ES-I3 (cell line): Measurements from ENCODE around the gene MLC1.

Source experiments
- H3K36me3 ChIP-seq: 2 replicates; pipeline ENCODE4 v1.6.1; 2013; ENCODE audit warnings: mild to moderate bottlenecking, low read length, control low read depth, moderate library complexity; ENCODE audit not compliant: insufficient read depth
- H3K4me1 ChIP-seq: 2 replicates; pipeline ENCODE4 v1.6.1; 2013; ENCODE audit warnings: mild to moderate bottlenecking, control low read depth, low read length; ENCODE audit not compliant: insufficient read depth
- H3K9ac ChIP-seq: 2 replicates; pipeline ENCODE4 v1.6.1; 2013; ENCODE audit warnings: low read depth, mild to moderate bottlenecking, low read length, moderate library complexity
- H3K9me3 ChIP-seq: 2 replicates; pipeline ENCODE4 v1.6.1; 2013; ENCODE audit warnings: mild to moderate bottlenecking, low read length, moderate library complexity; ENCODE audit not compliant: control insufficient read depth, insufficient read depth

Gene MLC1

DNA sequence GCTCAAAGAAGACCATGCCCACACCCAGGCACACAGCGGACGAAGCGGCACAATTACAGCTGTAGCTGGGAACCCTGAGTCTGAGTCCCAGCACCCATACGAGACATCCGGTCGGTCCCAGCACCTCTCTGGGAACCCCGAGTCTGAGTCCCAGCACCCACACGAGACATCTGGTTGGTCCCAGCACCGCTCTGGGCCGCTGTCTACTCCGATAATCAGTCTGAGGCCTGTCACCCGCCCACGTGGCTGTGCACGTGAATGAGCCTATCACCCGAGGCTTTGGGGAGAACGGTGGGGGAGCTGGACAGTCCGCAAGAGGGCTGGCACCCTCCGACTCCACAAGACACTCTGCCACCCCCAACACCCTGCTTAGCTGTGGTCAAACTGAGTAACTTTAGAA is 33.3 kb downstream of the MLC1 start:
- Histone ChIP-seq H3K36me3 (no peaks in the 10 kb centered on the region), H3K9me3 (no peaks in the 10 kb centered on the region), H3K9ac (no peak overlapping the region), H3K4me1 (no peaks in the 10 kb centered on the region)

DNA sequence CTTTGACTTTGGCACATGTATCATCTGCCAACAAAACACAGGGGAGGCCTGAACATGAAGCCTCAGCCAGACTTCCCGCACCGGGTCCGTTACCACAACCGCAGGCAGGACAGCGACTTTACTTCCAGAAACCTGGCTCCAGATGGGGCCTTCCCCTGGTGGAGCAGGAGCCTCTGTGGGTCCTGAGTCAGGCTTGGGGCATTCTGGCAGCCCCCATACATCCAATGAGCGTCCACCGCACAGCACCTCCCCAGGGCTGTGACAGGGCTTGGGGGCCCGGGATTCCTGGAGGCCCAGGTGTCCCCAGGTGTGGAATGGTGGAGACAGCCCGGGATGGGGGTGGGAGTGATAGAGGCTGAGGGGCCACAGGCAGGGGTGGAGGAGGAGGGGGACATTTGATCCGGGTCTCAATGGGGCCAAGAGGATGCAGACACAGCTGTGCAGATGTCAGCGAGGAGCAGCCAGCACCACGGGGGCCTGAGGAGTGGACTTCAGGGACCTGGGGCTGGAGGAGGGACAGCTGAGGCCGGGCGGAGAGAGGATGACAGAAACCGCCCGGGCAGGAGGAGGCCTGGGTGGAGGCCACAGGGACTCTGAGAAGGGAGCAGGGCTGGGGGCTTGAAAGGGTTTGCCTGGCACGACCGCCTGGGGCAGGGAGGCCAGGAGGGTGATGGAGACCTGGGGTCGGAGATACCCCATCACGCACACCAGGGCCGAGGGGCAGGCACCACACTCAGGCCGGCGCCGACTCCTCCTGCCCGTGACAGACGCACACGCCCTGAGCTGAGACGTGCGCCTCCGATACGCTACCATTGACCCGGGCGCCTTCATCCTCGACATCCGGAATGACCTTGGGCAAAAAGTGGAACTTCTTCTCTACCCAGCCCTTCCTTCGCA is 35.7 kb downstream of the MLC1 start:
- Histone ChIP-seq H3K9me3 (no peaks in the 10 kb centered on the region), H3K9ac (no peak overlapping the region), H3K36me3 (no peaks in the 10 kb centered on the region), H3K4me1 (no peaks in the 10 kb centered on the region)

- no peaks in the 10 kb centered on the region for H3K4me1 ChIP-seq
- H3K9ac ChIP-seq = no peak overlapping the region
- H3K9me3 ChIP-seq = no peaks in the 10 kb centered on the region
- no peaks in the 10 kb centered on the region for H3K36me3 ChIP-seq
These were observed 36.4 kb downstream of the MLC1 start for GRCh38 chr22:50048836-50049235.

DNA sequence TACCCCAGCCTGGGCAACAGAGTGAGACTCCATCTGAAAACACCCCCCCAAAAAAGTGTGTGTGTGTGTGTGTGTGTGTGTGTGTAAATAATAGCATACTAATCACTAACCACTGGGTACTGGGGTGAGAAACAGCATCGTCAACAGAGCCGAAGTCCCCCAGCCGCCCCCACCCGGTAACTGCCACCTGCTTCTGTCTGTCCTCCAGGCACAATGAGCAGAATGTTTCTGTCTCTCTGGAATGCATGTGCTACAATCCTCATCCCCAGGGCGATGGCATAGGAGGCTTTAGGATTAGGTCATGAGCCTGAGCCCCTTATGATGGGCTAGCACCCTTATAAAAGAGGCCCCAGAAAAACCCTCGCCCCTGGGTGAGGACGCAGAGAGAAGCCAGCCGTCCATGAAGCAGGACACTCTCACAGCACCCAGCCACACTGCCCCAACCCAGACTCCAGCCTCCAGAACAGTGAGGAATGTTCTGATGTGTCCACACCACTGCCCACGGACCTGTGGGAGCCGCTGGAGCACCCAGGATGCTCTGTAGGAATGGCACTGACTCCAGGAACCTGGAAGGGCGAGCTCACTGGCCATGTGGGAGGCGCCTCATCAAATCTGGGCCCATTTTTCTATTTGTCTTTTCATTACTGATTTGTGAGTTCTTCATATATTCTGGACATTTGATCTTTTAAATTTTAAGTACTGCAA is 37.0 kb downstream of the MLC1 start:
- Histone ChIP-seq H3K9ac (no peak overlapping the region), H3K4me1 (no peaks in the 10 kb centered on the region), H3K36me3 (no peaks in the 10 kb centered on the region), H3K9me3 (no peaks in the 10 kb centered on the region)

GRCh38 chr22:50047346-50047745 is 37.9 kb downstream of the MLC1 start:
- no peaks in the 10 kb centered on the region for H3K4me1 ChIP-seq
- H3K36me3 ChIP-seq = no peaks in the 10 kb centered on the region

DNA sequence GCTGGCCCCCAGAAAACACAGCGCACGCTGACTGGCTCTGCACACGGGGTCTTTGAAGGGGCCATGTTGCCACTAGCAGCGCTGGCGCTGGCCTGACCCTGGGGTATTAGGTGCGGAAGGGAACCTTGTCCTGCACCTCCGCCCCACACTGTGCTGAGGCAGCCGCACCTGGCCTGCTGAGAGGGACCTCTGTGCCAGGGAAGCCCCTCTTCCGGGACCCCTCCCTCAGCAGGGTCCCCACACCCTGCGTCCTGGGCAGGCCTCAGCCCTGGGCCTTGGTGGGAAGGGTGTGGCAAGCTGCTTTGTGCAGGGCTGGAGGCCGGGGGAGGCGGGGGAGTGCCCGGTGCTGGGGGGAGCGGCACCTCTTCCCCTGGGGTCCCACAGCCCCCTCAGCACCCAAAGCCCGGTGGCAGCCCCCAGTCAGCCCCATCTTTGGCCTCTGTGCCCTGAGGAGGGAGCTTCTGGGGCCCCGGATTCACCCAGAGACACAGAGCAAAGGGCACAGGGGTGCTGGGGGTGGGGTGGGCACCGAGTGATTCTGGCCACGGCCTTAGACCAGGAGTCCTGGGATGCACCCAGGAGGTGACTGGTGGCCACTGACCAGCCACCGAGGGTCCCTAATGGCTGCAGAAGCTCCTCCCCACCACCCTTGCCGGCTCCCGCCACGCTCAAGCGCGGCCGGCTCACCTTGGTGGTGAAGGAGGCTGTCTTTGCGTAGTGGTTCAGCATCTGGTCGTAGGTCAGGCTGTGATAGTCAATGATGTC is 38.6 kb downstream of the MLC1 start:
- Histone ChIP-seq H3K4me1 (no peaks in the 10 kb centered on the region), H3K36me3 (no peaks in the 10 kb centered on the region), H3K9ac (no peak overlapping the region), H3K9me3 (no peaks in the 10 kb centered on the region)

More at GRCh38 chr22:50047346-50047745, 37.9 kb downstream of the MLC1 start:
- Histone ChIP-seq H3K9ac (no peak overlapping the region), H3K9me3 (no peaks in the 10 kb centered on the region)

DNA sequence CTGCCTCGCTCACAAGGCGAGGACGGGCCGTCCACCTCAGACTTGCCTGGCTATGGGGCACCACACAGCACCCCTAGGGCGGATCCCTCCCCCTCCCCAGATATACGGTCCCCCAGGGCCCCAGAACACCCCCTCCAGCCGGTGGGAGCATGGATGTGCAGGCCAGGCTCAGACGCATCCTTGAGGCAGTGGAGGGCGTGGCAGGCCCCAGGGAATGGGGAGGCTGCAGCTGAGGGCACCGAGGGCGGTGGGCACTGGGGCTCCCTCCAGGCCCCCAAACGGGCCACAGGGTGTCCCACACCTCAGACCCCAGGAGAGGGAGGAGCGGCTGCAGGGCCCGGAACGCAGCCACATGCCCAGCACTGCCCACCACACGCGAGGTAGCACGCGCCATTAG is 39.2 kb downstream of the MLC1 start:
- H3K4me1 ChIP-seq = no peaks in the 10 kb centered on the region
- H3K9me3 ChIP-seq = no peaks in the 10 kb centered on the region
- no peaks in the 10 kb centered on the region for H3K36me3 ChIP-seq
- H3K9ac ChIP-seq = no peak overlapping the region

DNA sequence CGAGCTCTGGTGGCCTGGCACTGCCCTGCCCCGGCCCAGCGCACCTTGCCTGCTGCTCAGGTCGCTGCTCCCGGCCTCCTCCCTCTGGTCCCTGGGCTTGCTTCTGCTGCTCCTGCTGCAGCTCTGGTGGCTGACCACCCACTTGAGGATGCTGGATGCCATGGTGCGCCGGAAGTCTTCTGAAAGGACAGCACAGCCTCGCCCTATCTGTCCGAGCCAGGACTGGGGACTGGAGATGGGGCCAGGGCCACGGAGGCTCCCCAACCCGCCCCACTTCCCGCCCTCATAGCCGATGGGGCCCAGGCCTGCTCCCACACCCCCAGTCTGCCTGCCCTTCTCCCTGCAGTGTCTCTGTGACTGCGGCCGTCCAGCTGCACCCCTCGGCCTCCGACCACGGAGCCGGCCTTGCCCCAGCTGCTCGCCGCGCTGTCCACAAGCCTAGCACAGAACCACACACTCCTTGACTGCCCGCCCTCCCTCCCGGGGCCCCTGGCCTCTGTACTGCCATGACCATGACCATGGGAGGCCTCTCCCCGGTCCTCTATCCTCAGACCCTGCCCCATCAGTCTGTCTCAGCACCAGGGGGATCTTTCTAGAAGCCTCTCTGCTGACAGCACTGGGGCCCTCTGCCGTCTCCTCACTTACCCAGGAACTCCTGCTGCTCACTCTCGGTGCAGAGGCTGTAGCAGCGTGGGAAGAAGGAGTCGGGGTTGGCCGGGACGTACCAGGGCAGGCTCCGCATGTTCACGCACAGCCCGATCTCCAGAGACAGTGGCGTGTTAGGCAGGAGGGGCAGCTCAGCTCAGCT is 39.8 kb downstream of the MLC1 start:
- no peaks in the 10 kb centered on the region for H3K36me3 ChIP-seq
- no peaks in the 10 kb centered on the region for H3K4me1 ChIP-seq
- H3K9me3 ChIP-seq = no peaks in the 10 kb centered on the region
- no peak overlapping the region for H3K9ac ChIP-seq

DNA sequence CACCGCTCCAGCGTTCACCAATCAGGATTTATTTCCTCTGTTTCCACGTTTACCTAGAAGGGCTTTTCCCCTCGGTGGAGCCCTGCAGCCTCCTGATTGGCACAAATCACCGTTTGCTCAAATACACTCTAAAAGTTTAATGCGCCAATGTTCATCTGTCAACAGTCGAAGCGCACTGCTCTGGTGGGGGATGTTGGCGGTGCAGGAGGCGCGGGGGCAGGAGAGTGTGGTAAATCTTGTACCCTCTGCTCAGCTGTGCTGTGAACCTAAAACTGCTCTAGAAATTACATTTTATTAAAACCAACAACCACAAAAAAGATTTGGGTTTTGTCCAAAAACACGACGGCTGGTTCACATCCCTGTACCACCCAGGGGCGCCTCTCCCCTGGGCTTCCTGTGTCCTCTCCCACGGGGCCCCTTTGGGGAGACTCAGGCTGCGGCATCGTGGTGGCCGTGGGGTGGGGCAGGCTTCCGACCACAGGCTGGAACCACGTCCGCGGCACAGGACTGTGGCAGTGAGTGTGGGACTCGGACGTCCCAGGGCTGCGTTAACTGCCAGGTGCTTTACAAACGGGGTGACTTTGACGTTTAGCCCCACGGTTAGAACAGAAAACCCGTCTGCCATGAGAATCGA is 40.6 kb downstream of the MLC1 start:
- H3K9ac ChIP-seq = no peak overlapping the region
- no peaks in the 10 kb centered on the region for H3K4me1 ChIP-seq
- no peaks in the 10 kb centered on the region for H3K36me3 ChIP-seq
- H3K9me3 ChIP-seq = no peaks in the 10 kb centered on the region

DNA sequence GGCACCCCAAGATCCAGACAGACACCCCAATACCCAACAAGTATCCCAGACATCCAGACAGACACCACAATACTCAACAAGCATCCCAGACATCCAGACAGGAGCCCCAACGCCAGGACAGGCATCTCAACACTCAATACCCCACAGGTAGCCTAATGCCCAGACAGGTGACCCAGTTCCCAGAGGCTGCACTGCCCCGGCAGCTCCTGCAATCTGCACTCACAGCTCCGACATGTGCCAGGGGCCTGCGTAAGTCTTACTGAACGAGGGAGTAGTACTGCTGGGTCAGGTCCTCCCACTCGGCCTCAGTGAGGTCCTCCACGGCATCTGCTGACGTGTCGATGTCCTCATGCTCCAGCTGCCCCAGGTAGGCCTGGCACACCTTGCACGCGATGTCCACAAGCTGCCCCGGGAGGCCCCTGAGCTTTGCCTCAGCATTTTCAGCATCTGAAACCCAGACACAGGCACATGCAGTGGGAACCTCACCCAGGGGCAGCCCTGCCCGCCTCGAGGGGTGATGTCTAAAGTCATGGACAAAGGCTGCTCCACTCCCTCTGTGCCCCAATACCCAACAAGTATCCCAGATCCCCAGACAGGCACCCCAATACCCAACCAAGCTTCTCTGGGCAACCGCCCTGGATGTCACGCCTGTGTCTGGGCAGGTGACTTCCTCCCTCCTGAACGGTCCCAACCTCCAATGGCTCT is 43.7 kb downstream of the MLC1 start:
- H3K4me1 ChIP-seq = no peaks in the 10 kb centered on the region
- H3K36me3 ChIP-seq = no peaks in the 10 kb centered on the region
- no peak overlapping the region for H3K9ac ChIP-seq
- no peaks in the 10 kb centered on the region for H3K9me3 ChIP-seq

- H3K4me1 ChIP-seq = no peaks in the 10 kb centered on the region
- no peaks in the 10 kb centered on the region for H3K36me3 ChIP-seq
- H3K9ac ChIP-seq = no peak overlapping the region
- H3K9me3 ChIP-seq = no peaks in the 10 kb centered on the region
These were observed 44.5 kb downstream of the MLC1 start for GRCh38 chr22:50040717-50041116.

DNA sequence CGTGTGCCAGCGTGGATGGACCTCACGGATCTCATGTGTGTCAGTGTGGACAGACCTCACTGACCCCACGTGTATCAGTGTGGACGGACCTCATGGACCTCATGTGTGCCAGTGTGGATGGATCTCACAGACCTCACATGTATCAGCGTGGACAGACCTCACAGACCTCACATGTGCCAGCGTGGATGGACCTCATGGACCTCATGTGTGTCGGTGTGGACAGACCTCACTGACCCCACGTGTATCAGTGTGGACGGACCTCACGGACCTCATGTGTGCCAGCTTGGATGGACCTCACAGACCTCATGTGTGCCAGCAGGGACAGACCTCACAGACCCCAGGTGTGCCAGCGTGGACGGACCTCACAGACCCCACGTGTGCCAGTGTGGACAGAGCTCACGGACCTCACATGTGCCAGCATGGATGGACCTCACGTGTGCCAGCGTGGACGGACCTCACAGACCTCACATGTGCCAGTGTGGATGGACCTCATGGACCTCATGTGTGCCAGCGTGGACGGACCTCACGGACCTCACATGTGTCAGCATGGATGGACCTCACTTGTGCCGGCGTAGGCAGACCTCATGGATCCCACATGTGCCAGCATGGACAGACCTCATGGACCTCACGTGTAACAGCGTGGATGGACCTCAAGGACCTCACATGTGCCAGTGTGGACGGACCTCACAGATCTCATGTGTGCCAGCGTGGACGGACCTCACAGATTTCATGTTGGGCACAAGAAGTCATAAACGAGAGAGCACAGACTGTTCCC is 45.4 kb downstream of the MLC1 start:
- no peaks in the 10 kb centered on the region for H3K9me3 ChIP-seq
- H3K36me3 ChIP-seq = no peaks in the 10 kb centered on the region
- H3K9ac ChIP-seq = no peak overlapping the region
- H3K4me1 ChIP-seq = no peaks in the 10 kb centered on the region
